ENCODE results near the gene CRTC3. TPM values are rescaled to one million over a fixed set of nuclear protein-coding genes. Genes with fewer than 3 reads are reported as not detected.

The CRTC3 gene
- total and polyA plus RNA-seq, 8 donors = 7.1 to 17.6 (median 11.4) TPM

DNA sequence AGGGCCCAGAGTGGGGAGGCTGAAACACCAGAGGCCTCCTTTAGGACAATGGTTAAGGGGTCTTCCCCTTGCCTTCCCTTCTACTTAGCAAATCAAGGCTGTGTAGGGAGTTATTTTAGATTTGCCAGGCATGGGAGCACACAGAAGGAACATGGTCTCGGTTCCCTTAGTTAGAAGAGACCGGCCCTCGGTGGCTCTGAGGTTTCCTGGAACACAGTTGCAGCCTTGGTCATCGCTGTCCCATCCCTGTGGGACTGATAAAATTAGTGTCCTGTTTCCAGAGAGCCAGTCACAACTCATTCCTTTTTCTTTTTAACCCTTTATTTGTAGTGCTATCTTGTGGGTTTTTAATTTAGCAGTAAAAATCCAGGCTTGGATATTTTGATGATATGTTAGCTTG is 81.4 kb downstream of the CRTC3 start:
- TF ChIP-seq, protein P1, sequence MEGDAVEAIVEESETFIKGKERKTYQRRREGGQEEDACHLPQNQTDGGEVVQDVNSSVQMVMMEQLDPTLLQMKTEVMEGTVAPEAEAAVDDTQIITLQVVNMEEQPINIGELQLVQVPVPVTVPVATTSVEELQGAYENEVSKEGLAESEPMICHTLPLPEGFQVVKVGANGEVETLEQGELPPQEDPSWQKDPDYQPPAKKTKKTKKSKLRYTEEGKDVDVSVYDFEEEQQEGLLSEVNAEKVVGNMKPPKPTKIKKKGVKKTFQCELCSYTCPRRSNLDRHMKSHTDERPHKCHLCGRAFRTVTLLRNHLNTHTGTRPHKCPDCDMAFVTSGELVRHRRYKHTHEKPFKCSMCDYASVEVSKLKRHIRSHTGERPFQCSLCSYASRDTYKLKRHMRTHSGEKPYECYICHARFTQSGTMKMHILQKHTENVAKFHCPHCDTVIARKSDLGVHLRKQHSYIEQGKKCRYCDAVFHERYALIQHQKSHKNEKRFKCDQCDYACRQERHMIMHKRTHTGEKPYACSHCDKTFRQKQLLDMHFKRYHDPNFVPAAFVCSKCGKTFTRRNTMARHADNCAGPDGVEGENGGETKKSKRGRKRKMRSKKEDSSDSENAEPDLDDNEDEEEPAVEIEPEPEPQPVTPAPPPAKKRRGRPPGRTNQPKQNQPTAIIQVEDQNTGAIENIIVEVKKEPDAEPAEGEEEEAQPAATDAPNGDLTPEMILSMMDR (IDR thresholded peaks at IDR 0.05) = no peak
- FAIRE-seq (no peak), ATAC-seq (no peak), DNase-seq (no peak)
- Histone ChIP-seq H3K27ac (no peak overlapping the region), H3K4me1 (no peaks in the 10 kb centered on the region), H3K9me3 (no peaks in the 10 kb centered on the region), H3K36me3 (peaks cover 0 to 4% (median 0%) of the 10 kb centered on the region in 3 donors), H3K27me3 (no peaks in the 10 kb centered on the region), H3K4me3 (no peak overlapping the region)
- intact Hi-C loops (cut with DNase I) = no loop called here
- 89 to 96% methylated on average over 4 of the region's 4 CpGs for WGBS, 2 donors

DNA sequence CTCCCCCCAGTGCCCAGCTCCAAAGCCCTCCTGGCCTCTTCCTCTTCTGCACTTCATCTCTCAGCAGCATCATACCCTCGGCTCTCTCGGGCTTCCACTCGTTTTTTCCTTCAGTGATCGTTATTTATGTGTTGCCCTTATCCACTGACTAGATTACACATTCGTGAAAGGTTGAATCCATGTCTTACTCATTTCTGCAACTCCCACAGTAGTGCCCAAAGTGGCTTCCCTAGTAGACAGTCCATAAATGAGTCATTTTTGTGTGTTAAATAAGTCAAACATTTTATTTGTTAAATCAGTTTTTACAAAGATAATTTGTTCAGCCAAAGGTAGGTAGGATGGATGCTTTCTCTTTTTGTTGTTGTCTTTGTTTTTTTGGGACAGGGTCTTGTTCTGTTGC is 87.4 kb downstream of the CRTC3 start:
- Histone ChIP-seq H3K27me3 (no peaks in the 10 kb centered on the region), H3K36me3 (peaks cover 0 to 4% (median 0%) of the 10 kb centered on the region in 3 donors), H3K27ac (no peak overlapping the region), H3K4me1 (no peaks in the 10 kb centered on the region), H3K9me3 (no peaks in the 10 kb centered on the region), H3K4me3 (no peak overlapping the region)
- TF ChIP-seq, protein P1 (IDR thresholded peaks at IDR 0.05) = no peak
- 82 to 86% methylated on average over 5 of the region's 5 CpGs for WGBS, 2 donors
- no peak for FAIRE-seq
- no peak for DNase-seq
- no peak for ATAC-seq
- intact Hi-C loops (cut with DNase I) = no loop called here

DNA sequence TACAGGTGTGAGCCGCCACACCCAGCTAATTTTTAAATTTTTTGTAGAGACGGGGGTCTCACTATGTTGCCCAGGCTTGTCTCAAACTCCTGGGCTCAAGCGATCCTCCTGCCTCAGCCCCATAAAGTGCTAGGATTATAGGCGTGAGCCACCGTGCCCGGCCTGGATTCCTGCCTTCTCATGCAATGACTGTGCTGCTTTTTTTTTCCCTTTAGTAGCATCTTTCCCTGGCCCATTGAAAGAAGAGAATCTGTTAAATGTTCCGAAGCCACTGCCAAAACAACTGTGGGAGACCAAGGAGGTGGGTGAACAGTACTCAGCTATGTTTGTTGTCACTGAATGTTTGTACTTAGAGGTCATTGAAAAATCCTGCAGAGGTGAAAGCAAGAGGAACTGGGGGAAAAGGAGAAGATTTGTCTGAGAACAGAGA is 88.0 kb downstream of the CRTC3 start:
- no peak for FAIRE-seq
- no peaks in the 10 kb centered on the region for H3K4me1 ChIP-seq
- H3K4me3 ChIP-seq = no peak overlapping the region
- H3K9me3 ChIP-seq = no peaks in the 10 kb centered on the region
- H3K27ac ChIP-seq = no peak overlapping the region
- 85 to 89% methylated on average over 7 of the region's 7 CpGs for WGBS, 2 donors
- TF ChIP-seq, protein P1 (IDR thresholded peaks at IDR 0.05) = no peak
- intact Hi-C loops (cut with DNase I) = no loop called here
- peaks cover 0 to 4% (median 0%) of the 10 kb centered on the region in 3 donors for H3K36me3 ChIP-seq
- no peak for DNase-seq
- H3K27me3 ChIP-seq = no peaks in the 10 kb centered on the region
- peak in 2 of 4 donors; percentile 41 to 47 for ATAC-seq

DNA sequence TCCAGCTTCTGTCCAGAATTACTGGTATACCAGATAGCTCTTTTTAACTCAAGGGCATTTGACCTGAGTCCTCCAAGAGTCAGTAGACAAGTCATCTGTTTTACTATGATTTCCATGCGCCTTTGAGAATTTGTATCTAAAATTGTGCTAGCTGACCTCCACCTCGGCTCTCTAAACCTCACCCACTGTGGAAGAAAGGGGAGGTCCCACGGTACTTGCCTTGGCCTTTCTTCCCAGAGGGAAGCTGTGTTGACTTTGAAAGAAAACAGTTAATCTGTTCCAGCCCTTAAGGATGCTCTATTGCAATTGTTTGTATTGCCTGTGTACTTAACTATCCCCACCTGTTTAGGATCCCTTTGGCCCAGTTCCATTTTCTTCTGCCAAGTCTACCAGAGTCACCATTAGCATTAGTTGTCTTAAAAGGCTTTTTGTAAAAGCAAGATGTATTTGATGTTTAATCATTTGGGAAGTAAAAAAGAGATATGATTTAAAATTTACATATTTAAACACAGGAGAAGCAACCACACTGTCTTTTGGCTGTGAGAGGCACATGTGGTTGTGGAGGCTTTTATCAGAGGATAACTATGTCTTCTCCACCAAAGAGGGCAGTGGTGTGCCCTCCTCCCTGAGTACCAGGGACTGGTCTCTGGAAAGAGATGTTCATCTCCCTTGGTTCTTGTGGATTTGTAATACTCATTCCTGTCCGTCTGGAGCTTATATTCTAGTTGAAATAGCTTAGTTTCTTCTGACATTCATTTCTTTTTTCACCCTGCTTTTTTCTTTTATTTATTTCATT is 88.8 kb downstream of the CRTC3 start:
- Histone ChIP-seq H3K27me3 (no peaks in the 10 kb centered on the region), H3K4me3 (no peak overlapping the region), H3K36me3 (peaks cover 0 to 4% (median 0%) of the 10 kb centered on the region in 3 donors), H3K4me1 (no peaks in the 10 kb centered on the region), H3K9me3 (no peaks in the 10 kb centered on the region), H3K27ac (no peak overlapping the region)
- FAIRE-seq = no peak
- DNase-seq = no peak
- intact Hi-C loops (cut with DNase I) = no loop called here
- peak in 2 of 4 donors; percentile 51 to 55 for ATAC-seq
- TF ChIP-seq, protein P1 (IDR thresholded peaks at IDR 0.05) = no peak
- WGBS, 2 donors = 86 to 94% methylated on average over 4 of the region's 4 CpGs

DNA sequence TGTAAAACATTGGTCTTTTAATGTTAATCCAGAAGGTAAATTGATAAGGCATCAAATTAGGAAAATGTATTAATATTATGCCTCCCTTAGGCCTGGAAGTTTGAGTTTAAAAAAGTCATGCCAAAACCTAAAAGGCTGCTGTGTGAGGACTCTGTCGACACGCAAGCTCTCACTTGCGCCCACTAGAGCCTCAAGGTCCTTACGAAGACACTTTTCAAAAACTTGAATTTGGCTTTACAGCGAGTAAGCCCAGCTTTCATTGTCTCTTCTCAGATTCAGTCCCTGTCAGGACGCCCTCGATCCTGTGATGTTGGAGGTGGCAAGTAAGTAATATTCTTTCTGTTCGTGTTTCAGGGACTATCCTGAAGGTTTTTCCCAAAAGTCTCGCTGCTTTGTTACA is 89.7 kb downstream of the CRTC3 start:
- no peaks in the 10 kb centered on the region for H3K4me1 ChIP-seq
- no peak overlapping the region for H3K4me3 ChIP-seq
- ATAC-seq (no peak), FAIRE-seq (no peak), DNase-seq (no peak)
- TF ChIP-seq, protein P1 (IDR thresholded peaks at IDR 0.05) = no peak
- no peaks in the 10 kb centered on the region for H3K27me3 ChIP-seq
- peaks cover 0 to 4% (median 0%) of the 10 kb centered on the region in 3 donors for H3K36me3 ChIP-seq
- intact Hi-C loops (cut with DNase I) = no loop called here
- 93 to 95% methylated on average over 9 of the region's 9 CpGs for WGBS, 2 donors
- no peaks in the 10 kb centered on the region for H3K9me3 ChIP-seq
- no peak overlapping the region for H3K27ac ChIP-seq

Measured in pancreas (tissue), 10 donors.